Right ventricle myocardium superior (tissue), 1 donor: ENCODE data around the gene LCN15. TPM values are rescaled to one million over a fixed set of nuclear protein-coding genes. Genes with fewer than 3 reads are reported as not detected.
"Not testable (repeated sequence)": the region's sequence is repeated elsewhere in the genome, so short reads cannot be mapped to it uniquely, and the experiment has no call there.

Source experiments
- ATAC-seq: fragments of 200-7000 bp; cut with Tn5 transposase; one replicate; pipeline ENCODE4 v1.9.1; 2020; ENCODE audit warnings: mild to moderate bottlenecking; ENCODE audit not compliant: poor library complexity
- DNase-seq: peaks from one replicate; pipeline ENCODE4 v3.0.0-alpha.2; 2020
- intact Hi-C: fragments of 100-400 bp; cut with DNase I; formaldehyde crosslinking; loops from one replicate; pipeline ENCODE4 v1.11.2; 2022
- long read RNA-seq: library from polyadenylated mRNA; unstranded; transcript quantifications from one replicate; pipeline ENCODE4 v2.0.0, GENCODE V29; 2021
- total RNA-seq: library from RNA; stranded (reverse); fragmentation: NEBNext Ultra II Directional; extraction: Animal tissue kit (Norgen Biotek cat#: 25700); gene quantifications from one replicate; pipeline ENCODE4 v1.2.1, GENCODE V29; 2021
- donor health status: DM: no; HTN: yes; CAD: no; lungs with severe emphysema.

The LCN15 gene
- total RNA-seq, result not detected
- long read RNA-seq, result 0 reads

DNA sequence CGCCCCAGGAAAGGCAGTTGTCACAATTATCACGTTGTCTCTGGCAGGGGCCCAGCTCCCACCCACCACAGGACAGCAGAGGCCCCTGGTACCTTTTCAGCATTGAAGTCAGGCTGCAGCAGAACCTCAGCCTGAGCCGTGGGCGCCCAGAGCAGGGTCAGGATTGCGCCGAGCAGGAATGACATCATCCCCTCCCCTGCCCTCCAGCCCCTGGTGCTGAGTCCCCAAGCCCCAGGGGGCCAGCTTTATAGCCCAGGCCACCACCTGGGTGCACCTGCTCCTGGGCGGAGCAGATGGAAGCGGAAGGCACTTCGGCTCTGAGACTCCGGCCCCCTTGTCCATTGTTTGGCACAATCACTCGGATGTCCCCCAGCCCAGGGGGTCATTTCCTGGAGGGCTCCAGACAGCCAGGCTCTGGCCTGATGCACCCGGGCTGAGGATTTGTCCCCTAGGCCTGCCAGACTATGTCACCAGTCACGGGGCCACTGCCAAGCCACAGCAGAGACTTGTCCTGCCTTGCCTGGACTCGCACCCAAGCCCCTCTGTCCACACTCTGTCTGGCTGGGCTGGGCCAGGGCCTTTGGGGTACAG, at the start of gene LCN15:
Gene LCN15, minus strand, starts transcription at position 218 of the 591 bp plus-strand sequence. Its CDS starts 30 bp downstream, at position 188.
- intact Hi-C loops, result no loop called here
- no peak for ATAC-seq
- DNase-seq, result no peak

GRCh38 chr9:136808806-136809158, 44.5 kb upstream of the LCN15 start:
- ATAC-seq, result no peak
- intact Hi-C loops, result no loop called here
- DNase-seq, result no peak

- peak; percentile 18 for ATAC-seq
- peak; percentile 60 for DNase-seq
- intact Hi-C loops, result no loop called here
These were observed 43.9 kb upstream of the LCN15 start for GRCh38 chr9:136808075-136808805.

- intact Hi-C loops, result no loop called here
- peak; percentile 89 for DNase-seq
- ATAC-seq, result peak; percentile 95
These were observed 43.2 kb upstream of the LCN15 start, which contains the start of gene RABL6 for GRCh38 chr9:136807281-136808074. Gene RABL6 (plus strand): TSS chr9:136807948. CDS start chr9:136808197, 249 bp downstream.

GRCh38 chr9:136806631-136807201, 42.4 kb upstream of the LCN15 start:
- ATAC-seq (no peak), DNase-seq (peak; percentile 23)
- intact Hi-C loops, result no loop called here

- intact Hi-C loops, result no loop called here
- ATAC-seq (no peak), DNase-seq (peak; percentile 25)
These were observed 41.7 kb upstream of the LCN15 start for GRCh38 chr9:136806067-136806466.

GRCh38 chr9:136805207-136805740, 41.0 kb upstream of the LCN15 start:
- DNase-seq, result peak; percentile 30
- intact Hi-C loops, result no loop called here

DNA sequence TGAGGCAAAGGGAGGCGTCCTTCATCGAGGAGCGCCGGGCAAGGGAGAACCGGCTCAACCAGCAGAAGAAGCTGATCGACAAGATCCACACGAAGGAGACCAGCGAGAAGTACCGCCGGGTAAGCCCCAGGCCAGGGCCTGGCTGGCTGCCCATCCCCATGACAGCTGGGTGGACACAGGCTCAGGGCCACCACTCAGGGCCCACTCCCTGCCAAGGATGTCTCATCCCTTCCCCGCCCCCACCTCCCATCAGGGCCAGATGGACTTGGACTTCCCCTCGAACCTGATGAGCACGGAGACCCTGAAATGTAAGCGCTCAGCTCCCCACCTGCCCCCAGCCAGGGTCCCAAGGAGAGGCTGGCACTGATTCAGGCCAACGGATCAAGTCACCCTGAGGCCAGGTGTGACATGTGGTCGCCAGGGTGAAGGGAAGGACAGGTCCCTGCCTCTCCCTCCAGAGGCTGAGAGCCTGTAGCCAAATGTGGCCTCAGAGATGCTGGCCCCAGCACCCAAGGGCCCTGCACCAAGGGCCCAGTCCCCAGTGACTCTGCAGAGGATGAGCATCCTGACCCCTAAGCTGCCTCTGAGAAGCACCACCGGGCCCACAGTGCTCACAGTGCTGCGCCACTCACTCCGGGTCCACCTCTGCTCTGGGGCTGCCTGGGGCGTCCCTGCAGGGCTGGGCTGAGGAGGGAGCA, 40.3 kb upstream of the LCN15 start:
- ATAC-seq, result no peak
- DNase-seq, result peak; percentile 37
- intact Hi-C loops, result no loop called here

More at GRCh38 chr9:136805207-136805740, 41.0 kb upstream of the LCN15 start:
- no peak for ATAC-seq

- ATAC-seq (no peak), DNase-seq (peak; percentile 39)
- intact Hi-C loops, result no loop called here
These were observed 39.5 kb upstream of the LCN15 start for GRCh38 chr9:136803551-136804508.

- DNase-seq, result peak; percentile 10
- intact Hi-C loops, ATAC-seq: not testable (repeated sequence)
These were observed 38.8 kb upstream of the LCN15 start for GRCh38 chr9:136803009-136803550.

DNA sequence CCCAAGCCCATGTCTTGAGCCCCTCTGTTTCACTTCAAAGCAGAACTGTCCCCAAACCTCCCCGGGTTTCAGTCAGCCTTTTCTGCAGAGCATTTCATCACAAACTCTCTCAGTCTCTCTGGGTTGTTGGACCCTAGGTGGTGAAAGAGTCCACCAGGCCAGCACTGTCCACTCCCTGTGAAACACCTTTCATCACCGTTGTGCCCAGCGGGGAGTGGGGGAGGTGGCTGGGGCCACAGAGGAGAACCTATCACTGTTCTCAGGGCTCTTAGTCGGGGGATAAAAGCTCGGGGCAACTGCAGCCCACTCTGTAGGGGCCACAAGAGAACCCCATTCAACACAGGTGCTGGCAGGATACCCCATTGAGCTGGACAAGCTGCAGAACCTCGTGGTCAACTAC, 38.0 kb upstream of the LCN15 start:
- ATAC-seq, result no peak
- DNase-seq, result peak; percentile 8
- intact Hi-C loops, result no loop called here

DNA sequence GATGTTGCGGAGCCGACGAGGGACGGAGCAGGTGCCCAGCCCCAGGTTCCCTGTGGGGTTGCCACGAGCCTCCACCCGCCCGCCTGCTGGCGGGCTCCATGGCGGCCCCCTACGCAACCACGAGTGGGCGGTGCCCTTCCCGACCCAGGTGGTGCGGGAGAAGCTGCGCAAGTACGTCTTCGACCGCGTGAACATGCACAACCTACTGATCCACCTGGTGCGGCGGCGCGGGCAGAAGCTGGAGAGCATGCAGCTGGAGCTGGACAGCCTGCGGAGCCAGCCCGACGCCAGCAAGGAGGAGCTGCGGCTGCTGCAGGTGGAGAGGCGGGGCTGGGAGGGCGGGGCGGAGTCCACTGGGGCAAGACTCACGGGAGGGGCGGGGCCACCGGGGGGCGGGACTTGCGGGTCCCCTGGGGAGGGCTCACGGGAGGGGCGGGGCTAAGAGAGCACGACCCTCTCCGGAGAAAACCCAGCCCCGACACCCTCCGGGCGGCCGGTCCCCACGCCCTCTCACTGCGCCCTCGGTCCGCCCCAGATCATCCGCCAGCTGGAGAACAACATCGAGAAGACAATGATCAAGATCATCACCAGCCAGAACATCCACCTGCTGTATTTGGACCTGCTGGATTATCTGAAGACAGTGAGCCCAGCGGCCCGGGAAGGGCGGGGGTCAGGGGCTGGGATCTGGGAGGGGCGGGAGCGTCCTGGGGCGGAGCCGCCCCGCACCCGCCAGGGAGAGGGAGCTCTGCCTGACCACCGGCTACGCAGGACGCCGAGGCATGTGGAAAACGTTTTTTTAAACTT, 35.7 kb upstream of the LCN15 start:
- DNase-seq, result peak; percentile 88
- intact Hi-C loops, result no loop called here

GRCh38 chr9:136799079-136799853, 34.9 kb upstream of the LCN15 start:
- peak; percentile 43 for DNase-seq
- intact Hi-C loops, result no loop called here
- peak; percentile 5 for ATAC-seq

More for the DNA sequence above, 35.7 kb upstream of the LCN15 start:
- ATAC-seq, result peak; percentile 84

GRCh38 chr9:136798708-136799078, 34.4 kb upstream of the LCN15 start:
- ATAC-seq, result no peak
- intact Hi-C loops, result no loop called here
- DNase-seq, result peak; percentile 10

- ATAC-seq, intact Hi-C loops, DNase-seq: not testable (repeated sequence)
These were observed 32.5 kb upstream of the LCN15 start for GRCh38 chr9:136796775-136797347.
